ENCODE data around the gene FNDC3A. TPM values are rescaled to one million over a fixed set of nuclear protein-coding genes. Genes with fewer than 3 reads are reported as not detected.
"Not testable (repeated sequence)": the region's sequence is repeated elsewhere in the genome, so short reads cannot be mapped to it uniquely, and the experiment has no call there.

Gene FNDC3A
- total RNA-seq, 5 donors from 2014 or later (not counting 1 experiment from before 2014, with no cell fraction given), result 29.7 to 44.4 (median 32.0) TPM

GRCh38 chr13:49068498-49068897 lies 92.8 kb downstream of the FNDC3A start:
- H3K27ac Mint-ChIP-seq; H3K27me3 ChIP-seq (replicated peaks in 1 of 2; ENCODE audit: control insufficient read depth in 2 of 2, extremely low read depth in 1 of 2, insufficient read depth in 2 of 2, low read length in 1 of 2); H3K4me3 Mint-ChIP-seq; POLR2A ChIA-PET; H3K4me1 ChIP-seq (ENCODE audit: control insufficient read depth in 1 of 2, extremely low read depth in 1 of 2, insufficient read depth in 2 of 2, low read length in 2 of 2); H3K36me3 ChIP-seq (ENCODE audit: control insufficient read depth in 2 of 2, extremely low read depth in 1 of 2, insufficient read depth in 1 of 2, low read length in 1 of 2); ATAC-seq (replicated peaks in 1 of 4); DNase-seq; H3K9me3 Mint-ChIP-seq; H3K4me3 ChIP-seq (ENCODE audit: control insufficient read depth in 1 of 2, extremely low read depth in 1 of 2, low read length in 1 of 2); H3K9me3 ChIP-seq; H3K27ac ChIP-seq (ENCODE audit: low read length); H3K27me3 Mint-ChIP-seq; CTCF ChIA-PET: not testable (repeated sequence)
- WGBS (ENCODE audit: insufficient coverage), result no CpG with 5 or more reads among the region's 1 CpG
- Mint-ChIP-seq H3K36me3 (peaks cover 44% of the 10 kb centered on the region), H3K4me1 (peaks cover 4 to 12% (median 11%) of the 10 kb centered on the region in 3 donors)

- H3K36me3 ChIP-seq (ENCODE audit: control insufficient read depth in 2 of 2, extremely low read depth in 1 of 2, insufficient read depth in 1 of 2, low read length in 1 of 2); DNase-seq; H3K4me3 Mint-ChIP-seq; H3K9me3 ChIP-seq; ATAC-seq (replicated peaks in 1 of 4); H3K4me3 ChIP-seq (ENCODE audit: control insufficient read depth in 1 of 2, extremely low read depth in 1 of 2, low read length in 1 of 2); H3K27me3 Mint-ChIP-seq; H3K4me1 ChIP-seq (ENCODE audit: control insufficient read depth in 1 of 2, extremely low read depth in 1 of 2, insufficient read depth in 2 of 2, low read length in 2 of 2); H3K27ac Mint-ChIP-seq; H3K9me3 Mint-ChIP-seq; H3K27ac ChIP-seq (ENCODE audit: low read length); H3K27me3 ChIP-seq (replicated peaks in 1 of 2; ENCODE audit: control insufficient read depth in 2 of 2, extremely low read depth in 1 of 2, insufficient read depth in 2 of 2, low read length in 1 of 2): not testable (repeated sequence)
- peaks cover 4 to 12% (median 11%) of the 10 kb centered on the region in 3 donors for H3K4me1 Mint-ChIP-seq
- ChIA-PET CTCF (interaction anchor here in 1 of 2 donors (0.7 kb wide), 1 partner anchor 33 kb away, joined by 3 read pairs; no protein-coding TSS in a partner anchor), POLR2A (interaction anchor here (0.6 to 0.7 kb wide), 3 partner anchors 33 to 195 kb away, joined by 4 to 11 read pairs (median 4); no protein-coding TSS in a partner anchor)
- peaks cover 38% of the 10 kb centered on the region for H3K36me3 Mint-ChIP-seq
- no CpG with 5 or more reads among the region's 6 CpGs for whole genome bisulfite sequencing (ENCODE audit: insufficient coverage)
Observed at GRCh38 chr13:49070021-49070420, 94.3 kb downstream of the FNDC3A start.

- ATAC-seq (replicated peaks in 1 of 4) (no peak), DNase-seq (no peak)
- H3K9me3 ChIP-seq, result no peaks in the 10 kb centered on the region
- 100% methylated on average over 1 of the region's 1 CpG for WGBS (ENCODE audit: insufficient coverage)
- Mint-ChIP-seq H3K9me3 (no peaks in the 10 kb centered on the region), H3K27ac (no peak overlapping the region), H3K36me3 (peaks cover 40% of the 10 kb centered on the region), H3K4me3 (no peak overlapping the region), H3K27me3 (no peaks in the 10 kb centered on the region), H3K4me1 (peaks cover 4 to 13% (median 11%) of the 10 kb centered on the region in 3 donors)
- peaks cover 0 to 6% of the 10 kb centered on the region in 2 donors for H3K36me3 ChIP-seq (ENCODE audit: control insufficient read depth in 2 of 2, extremely low read depth in 1 of 2, insufficient read depth in 1 of 2, low read length in 1 of 2)
- no peak overlapping the region for H3K4me3 ChIP-seq (ENCODE audit: control insufficient read depth in 1 of 2, extremely low read depth in 1 of 2, low read length in 1 of 2)
- POLR2A ChIA-PET, result interaction anchor here in 1 of 2 donors (0.7 kb wide), 1 partner anchor 713 kb away, joined by 6 read pairs; no protein-coding TSS in a partner anchor
- no peaks in the 10 kb centered on the region for H3K4me1 ChIP-seq (ENCODE audit: control insufficient read depth in 1 of 2, extremely low read depth in 1 of 2, insufficient read depth in 2 of 2, low read length in 2 of 2)
- CTCF ChIA-PET, result no interaction called here
- no peaks in the 10 kb centered on the region for H3K27me3 ChIP-seq (replicated peaks in 1 of 2; ENCODE audit: control insufficient read depth in 2 of 2, extremely low read depth in 1 of 2, insufficient read depth in 2 of 2, low read length in 1 of 2)
- H3K27ac ChIP-seq (ENCODE audit: low read length), result no peak overlapping the region
Observed at GRCh38 chr13:49071341-49071937, 95.7 kb downstream of the FNDC3A start.

- no peak for ATAC-seq (replicated peaks in 1 of 4)
- Mint-ChIP-seq H3K4me3 (no peak overlapping the region), H3K27ac (no peak overlapping the region), H3K9me3 (no peaks in the 10 kb centered on the region), H3K36me3 (peaks cover 42% of the 10 kb centered on the region), H3K27me3 (no peaks in the 10 kb centered on the region), H3K4me1 (peaks cover 5 to 17% (median 15%) of the 10 kb centered on the region in 3 donors)
- CTCF ChIA-PET, result no interaction called here
- WGBS (ENCODE audit: insufficient coverage), result 100% methylated on average over 1 of the region's 4 CpGs
- Histone ChIP-seq H3K27ac (ENCODE audit: low read length) (no peak overlapping the region), H3K36me3 (ENCODE audit: control insufficient read depth in 2 of 2, extremely low read depth in 1 of 2, insufficient read depth in 1 of 2, low read length in 1 of 2) (no peaks in the 10 kb centered on the region), H3K9me3 (no peaks in the 10 kb centered on the region), H3K4me1 (ENCODE audit: control insufficient read depth in 1 of 2, extremely low read depth in 1 of 2, insufficient read depth in 2 of 2, low read length in 2 of 2) (no peaks in the 10 kb centered on the region), H3K4me3 (ENCODE audit: control insufficient read depth in 1 of 2, extremely low read depth in 1 of 2, low read length in 1 of 2) (no peak overlapping the region), H3K27me3 (replicated peaks in 1 of 2; ENCODE audit: control insufficient read depth in 2 of 2, extremely low read depth in 1 of 2, insufficient read depth in 2 of 2, low read length in 1 of 2) (no peaks in the 10 kb centered on the region)
- no peak for DNase-seq
- POLR2A ChIA-PET, result no interaction called here
Observed at GRCh38 chr13:49082653-49083536, 107.2 kb downstream of the FNDC3A start.

GRCh38 chr13:49084961-49085360 lies 109.2 kb downstream of the FNDC3A start:
- Histone ChIP-seq H3K4me1 (ENCODE audit: control insufficient read depth in 1 of 2, extremely low read depth in 1 of 2, insufficient read depth in 2 of 2, low read length in 2 of 2) (no peaks in the 10 kb centered on the region), H3K27me3 (replicated peaks in 1 of 2; ENCODE audit: control insufficient read depth in 2 of 2, extremely low read depth in 1 of 2, insufficient read depth in 2 of 2, low read length in 1 of 2) (no peaks in the 10 kb centered on the region), H3K9me3 (no peaks in the 10 kb centered on the region), H3K4me3 (ENCODE audit: control insufficient read depth in 1 of 2, extremely low read depth in 1 of 2, low read length in 1 of 2) (no peak overlapping the region), H3K27ac (ENCODE audit: low read length) (no peak overlapping the region), H3K36me3 (ENCODE audit: control insufficient read depth in 2 of 2, extremely low read depth in 1 of 2, insufficient read depth in 1 of 2, low read length in 1 of 2) (no peaks in the 10 kb centered on the region)
- CTCF ChIA-PET, result interaction anchor here (0.5 to 0.6 kb wide), 2 partner anchors 708 to 833 kb away, joined by 4 to 8 read pairs; no protein-coding TSS in a partner anchor
- Mint-ChIP-seq H3K27ac (no peak overlapping the region), H3K27me3 (no peaks in the 10 kb centered on the region), H3K36me3 (peaks cover 41% of the 10 kb centered on the region), H3K4me3 (no peak overlapping the region), H3K9me3 (no peaks in the 10 kb centered on the region), H3K4me1 (peaks cover 5 to 12% (median 9%) of the 10 kb centered on the region in 3 donors)
- no peak for ATAC-seq (replicated peaks in 1 of 4)
- DNase-seq, result no peak
- WGBS (ENCODE audit: insufficient coverage), result 54% methylated on average over 2 of the region's 3 CpGs
- POLR2A ChIA-PET, result no interaction called here

GRCh38 chr13:49086722-49087121 lies 111.0 kb downstream of the FNDC3A start:
- no peaks in the 10 kb centered on the region for H3K9me3 ChIP-seq
- H3K4me1 ChIP-seq (ENCODE audit: control insufficient read depth in 1 of 2, extremely low read depth in 1 of 2, insufficient read depth in 2 of 2, low read length in 2 of 2), result no peaks in the 10 kb centered on the region
- H3K27me3 ChIP-seq (replicated peaks in 1 of 2; ENCODE audit: control insufficient read depth in 2 of 2, extremely low read depth in 1 of 2, insufficient read depth in 2 of 2, low read length in 1 of 2), result no peaks in the 10 kb centered on the region
- ATAC-seq (replicated peaks in 1 of 4), result no peak
- Mint-ChIP-seq H3K27ac (no peak overlapping the region), H3K27me3 (no peaks in the 10 kb centered on the region), H3K4me3 (no peak overlapping the region), H3K9me3 (no peaks in the 10 kb centered on the region), H3K4me1 (peaks cover 4 to 12% (median 9%) of the 10 kb centered on the region in 3 donors), H3K36me3 (peaks cover 39% of the 10 kb centered on the region)
- ChIA-PET POLR2A (interaction anchor here in 1 of 2 donors (0.6 kb wide), 2 partner anchors 80 to 99 kb away, joined by 3 to 4 read pairs; no protein-coding TSS in a partner anchor), CTCF (interaction anchor here in 1 of 2 donors (0.8 kb wide), 1 partner anchor 22 kb away, joined by 3 read pairs; no protein-coding TSS in a partner anchor)
- H3K27ac ChIP-seq (ENCODE audit: low read length), result no peak overlapping the region
- H3K4me3 ChIP-seq (ENCODE audit: control insufficient read depth in 1 of 2, extremely low read depth in 1 of 2, low read length in 1 of 2), result no peak overlapping the region
- H3K36me3 ChIP-seq (ENCODE audit: control insufficient read depth in 2 of 2, extremely low read depth in 1 of 2, insufficient read depth in 1 of 2, low read length in 1 of 2), result no peaks in the 10 kb centered on the region
- WGBS (ENCODE audit: insufficient coverage), result no CpG with 5 or more reads among the region's 2 CpGs
- no peak for DNase-seq
